HCT116 (cell line): Measurements from ENCODE around the gene CNGA3. TPM values are rescaled to one million over a fixed set of nuclear protein-coding genes. Genes with fewer than 3 reads are reported as not detected.

Source experiments
- ATAC-seq: fragments of 200-7000 bp; cut with Tn5 transposase; 2 replicates; pipeline ENCODE4 v1.9.1; 2020; ENCODE audit warnings: mild to moderate bottlenecking, moderate library complexity
- BruUV-seq: library from RNA; stranded (reverse); fragments of 400-500 nt; replicated peaks from 2 replicates; lab custom pipeline; 2021; lab: Mats Ljungman, UMichigan
- CTCF ChIA-PET: fragments of 300-600 bp; sonication (Branson Sonifier 250); formaldehyde crosslinking; loops from one replicate; lab custom pipeline; 2021; ENCODE audit warnings: antibody characterized with exemption; lab: Charles Lee
- POLR2A ChIA-PET: fragments of 300-600, 350-600 bp; sonication (Branson Sonifier 250); formaldehyde crosslinking; loops from one replicate; lab custom pipeline; 2021; ENCODE audit warnings: antibody characterized with exemption; lab: Charles Lee
- RAD21 ChIA-PET, 2 experiments: fragments of 300-600 bp; sonication (Branson Sonifier 250); formaldehyde crosslinking; loops; one replicate each; lab custom pipeline; 2023; ENCODE audit warnings: low total read pairs in 2 of 2; ENCODE audit not compliant: uncharacterized antibody in 2 of 2, unreplicated experiment in 2 of 2, low non-redundant PET in 1 of 2; lab: Charles Lee
- DNase-seq: peaks from one replicate; pipeline ENCODE4 v3.0.0-alpha.2; 2010; ENCODE audit warnings: low read depth, low spot score
- H2AFZ ChIP-seq: fragments of 200-600 bp; shearing (Covaris generic), sonication (generic); 2 replicates; pipeline ENCODE4 v1.6.1; 2017; ENCODE audit warnings: low read depth, mixed run types, mixed read lengths, antibody characterized with exemption, low read length; ENCODE audit not compliant: poor library complexity, severe bottlenecking
- H3K27ac ChIP-seq: 2 replicates; pipeline ENCODE4 v1.5.1; 2012; ENCODE audit warnings: low read depth, low read length
- H3K27me3 ChIP-seq: fragments of 200-600 bp; sonication (generic); 2 replicates; pipeline ENCODE4 v1.6.1; 2016; ENCODE audit warnings: mixed run types, low read length, mixed read lengths; ENCODE audit not compliant: insufficient read depth
- H3K36me3 ChIP-seq, 2 experiments: fragments of 200-500 bp in 1 of 2; fragments of 200-600 bp in 1 of 2; sonication (Bioruptor generic) in 1 of 2; sonication (generic) in 1 of 2; 2 replicates each; pipeline versions ENCODE4 v1.5.1 to v1.6.1; 2014 to 2016; ENCODE audit warnings: low read length in 2 of 2, inconsistent platforms in 1 of 2, mixed read lengths in 1 of 2, mixed run types in 1 of 2; ENCODE audit not compliant: insufficient read depth in 2 of 2, control insufficient read depth in 1 of 2
- H3K4me1 ChIP-seq, 2 experiments: fragments of 200-600 bp in 1 of 2; sonication (generic) in 1 of 2; 2 replicates each; pipeline versions ENCODE4 v1.5.1 to v1.6.1; 2012 to 2017; ENCODE audit warnings: low read length in 2 of 2, inconsistent platforms in 1 of 2, mild to moderate bottlenecking in 1 of 2, mixed read lengths in 1 of 2, mixed run types in 1 of 2, moderate library complexity in 1 of 2; ENCODE audit not compliant: insufficient read depth in 2 of 2, control insufficient read depth in 1 of 2
- H3K4me2 ChIP-seq: fragments of 200-600 bp; sonication (generic); 2 replicates; pipeline ENCODE4 v1.6.1; 2017; ENCODE audit warnings: mixed run types, low read length, mixed read lengths
- H3K4me3 ChIP-seq, 2 experiments: fragments of 200-600 bp in 1 of 2; sonication (generic) in 1 of 2; replicated peaks in 1 of 2; 2 replicates each; pipeline ENCODE4 v1.5.1; 2011 to 2016; ENCODE audit warnings: low read length in 2 of 2, control low read depth in 1 of 2, low read depth in 1 of 2, mild to moderate bottlenecking in 1 of 2, mixed read lengths in 1 of 2, mixed run types in 1 of 2
- H3K79me2 ChIP-seq: fragments of 200-600 bp; sonication (generic); 2 replicates; pipeline ENCODE4 v1.6.1; 2017; ENCODE audit warnings: mild to moderate bottlenecking, mixed run types, low read length, moderate library complexity, mixed read lengths; ENCODE audit not compliant: insufficient read depth
- H3K9ac ChIP-seq: fragments of 200-600 bp; sonication (generic); 2 replicates; pipeline ENCODE4 v1.6.1; 2016; ENCODE audit warnings: low read length, mixed read lengths
- H3K9me2 ChIP-seq: fragments of 200-600 bp; sonication (generic), shearing (Covaris generic); 2 replicates; pipeline ENCODE4 v1.6.1; 2017; ENCODE audit warnings: mixed run types, mild to moderate bottlenecking, moderate library complexity; ENCODE audit not compliant: insufficient read depth
- H3K9me3 ChIP-seq, 2 experiments: fragments of 200-500 bp in 1 of 2; fragments of 200-600 bp in 1 of 2; sonication (Bioruptor generic) in 1 of 2; sonication (generic) in 1 of 2; 2 replicates each; pipeline ENCODE4 v1.6.1; 2014 to 2017; ENCODE audit warnings: low read length in 2 of 2, mixed read lengths in 2 of 2, inconsistent platforms in 1 of 2, low read depth in 1 of 2, mild to moderate bottlenecking in 1 of 2, mixed run types in 1 of 2, moderate library complexity in 1 of 2; ENCODE audit not compliant: control insufficient read depth in 1 of 2, insufficient read depth in 1 of 2
- H4K20me1 ChIP-seq: fragments of 200-600 bp; sonication (generic), shearing (Covaris generic); 2 replicates; pipeline ENCODE4 v1.6.1; 2017; ENCODE audit warnings: mixed run types, mild to moderate bottlenecking, moderate library complexity; ENCODE audit not compliant: insufficient read depth
- EGR1 ChIP-seq: IDR thresholded peaks from 2 replicates; pipeline ENCODE4 v1.6.1; 2012; ENCODE audit warnings: low read depth
- EZH2phosphoT487 ChIP-seq: fragments of 200-600 bp; IDR thresholded peaks from 2 replicates; pipeline ENCODE4 v1.6.1; 2018; ENCODE audit warnings: antibody characterized with exemption, borderline replicate concordance
- FOSL1 ChIP-seq: IDR thresholded peaks from 2 replicates; pipeline ENCODE4 v1.6.1; 2012; ENCODE audit warnings: low read depth
- RAD21 ChIP-seq: IDR thresholded peaks from 2 replicates; pipeline ENCODE4 v1.6.1; 2012; ENCODE audit warnings: low read depth, mild to moderate bottlenecking
- SIN3A ChIP-seq: IDR thresholded peaks from 2 replicates; pipeline ENCODE4 v1.6.1; 2012; ENCODE audit warnings: low read depth
- SP1 ChIP-seq: IDR thresholded peaks from 2 replicates; pipeline ENCODE4 v1.6.1; 2012; ENCODE audit warnings: low read depth
- ZFX ChIP-seq: fragments of 450-650 bp; IDR thresholded peaks from 2 replicates; pipeline ENCODE4 v1.6.1; 2017
- intact Hi-C: fragments of 100-400 bp; cut with micrococcal nuclease; formaldehyde crosslinking; loops from 2 replicates; pipeline ENCODE4 v1.10.0; 2022
- total RNA-seq: library from RNA; stranded (reverse); gene quantifications from one replicate; pipeline ENCODE4 v1.2.1, GENCODE V29; 2021; ENCODE audit not compliant: unreplicated experiment
- TF ChIP-seq, protein P1 (sequence below): IDR thresholded peaks from 2 replicates; pipeline ENCODE4 v1.6.1; 2011; ENCODE audit warnings: mild to moderate bottlenecking, low read length, moderate library complexity; ENCODE audit not compliant: insufficient replicate concordance; ENCODE audit errors: extremely low read depth
- TF ChIP-seq, protein P2 (sequence below), 3 experiments: fragments of 200-600 bp in 1 of 3; sonication (generic) in 1 of 3; IDR thresholded peaks in 2 of 3; conservative IDR thresholded peaks in 1 of 3; 2 replicates each; pipeline ENCODE4 v1.5.1; 2012 to 2017; ENCODE audit warnings: low read depth in 2 of 3, low read length in 2 of 3, antibody characterized with exemption in 1 of 3, borderline replicate concordance in 1 of 3, control low read depth in 1 of 3, mild to moderate bottlenecking in 1 of 3, mixed read lengths in 1 of 3, mixed run types in 1 of 3, moderate library complexity in 1 of 3; ENCODE audit not compliant: insufficient read depth in 1 of 3
- TF ChIP-seq, protein P3 (sequence below): IDR thresholded peaks from 2 replicates; pipeline ENCODE4 v1.6.1; 2012

The CNGA3 gene
- total RNA-seq, 1 experiment from 2014 or later, result not detected

DNA sequence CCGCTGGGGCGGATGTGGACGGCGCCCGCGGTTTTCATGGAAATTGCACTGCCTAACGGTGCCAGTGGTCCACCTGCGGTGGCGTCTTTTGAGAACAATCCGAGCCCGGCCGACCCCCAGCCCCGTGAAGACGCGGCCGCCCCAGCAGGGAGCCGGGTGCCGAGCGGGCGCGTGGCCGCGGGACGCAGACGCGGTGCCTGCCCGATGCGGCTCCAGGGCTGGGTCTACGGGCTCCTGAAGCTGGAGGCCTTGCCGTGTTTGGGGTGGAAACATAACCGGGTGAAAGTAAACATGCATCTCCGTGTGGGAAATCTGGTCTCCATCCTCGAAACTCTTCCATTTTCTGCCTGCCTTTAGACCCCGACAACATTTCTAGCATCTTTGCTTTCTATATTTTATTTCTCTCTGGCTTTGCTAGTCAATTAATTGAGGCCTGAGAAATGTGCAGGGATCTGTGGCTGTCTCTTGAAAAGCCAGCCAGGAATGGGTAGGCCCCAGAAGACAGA is 99.0 kb downstream of the CNGA3 start:
- CTCF ChIA-PET, result no interaction called here
- H3K79me2 ChIP-seq, result peaks cover 45% of the 10 kb centered on the region

DNA sequence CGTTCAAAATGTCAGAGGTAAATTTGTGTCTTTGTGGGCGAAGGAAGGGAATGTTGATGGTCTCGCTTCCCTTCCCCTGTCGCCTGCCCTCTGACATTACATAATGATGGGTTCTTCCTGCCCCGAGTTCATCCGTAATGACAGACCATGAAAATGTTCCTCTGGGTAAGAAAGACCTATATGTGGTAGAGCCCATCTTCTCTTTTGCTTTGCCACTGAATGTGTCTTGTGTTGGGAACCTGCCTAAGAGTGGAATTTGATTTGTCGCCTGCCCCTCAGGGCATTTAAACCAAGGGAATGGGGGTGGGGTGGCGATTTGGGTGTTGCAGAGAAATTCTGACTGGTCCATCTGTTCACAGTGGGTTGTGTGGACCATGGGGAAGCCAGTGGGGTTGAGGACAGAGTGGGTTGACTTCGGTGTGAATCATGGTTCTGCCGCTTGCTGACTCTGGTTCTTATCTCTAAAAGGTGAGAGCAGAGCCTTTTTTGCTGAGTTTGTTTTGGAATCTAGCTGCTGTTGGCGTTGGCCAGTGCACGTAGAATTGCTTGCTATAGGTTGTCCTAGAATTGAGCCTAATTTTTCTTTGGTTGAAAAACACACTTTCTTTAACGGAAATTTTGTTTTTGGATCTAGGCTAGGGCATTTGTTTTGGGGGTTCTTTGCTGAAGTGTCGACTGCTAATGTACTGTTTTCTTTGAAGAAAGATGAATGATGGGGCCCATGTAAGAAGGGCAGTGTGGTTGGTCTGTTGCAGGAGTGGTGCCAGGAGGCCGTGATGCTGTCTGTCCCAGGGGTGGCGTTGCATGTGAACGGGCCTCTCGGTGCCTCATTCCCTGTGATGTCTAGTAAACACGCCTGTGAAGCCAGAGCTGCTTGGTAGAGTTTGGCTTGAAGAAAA is 99.7 kb downstream of the CNGA3 start:
- H3K79me2 ChIP-seq, result peaks cover 45% of the 10 kb centered on the region
- no peak overlapping the region for H2AFZ ChIP-seq
- peaks cover 5 to 17% of the 10 kb centered on the region in 2 experiments; a peak in 3 of 4 replicates for H3K4me1 ChIP-seq
- H3K27me3 ChIP-seq, result no peaks in the 10 kb centered on the region
- ATAC-seq (no peak), DNase-seq (no peak)
- ChIA-PET CTCF (interaction anchor here (1.1 kb wide), 1 partner anchor 42 kb away, joined by 3 read pairs; no protein-coding TSS in a partner anchor), POLR2A (no interaction called here), RAD21 (no interaction called here)
- intact Hi-C loops, result no loop called here
- no peak overlapping the region for H3K27ac ChIP-seq
- peak overlapping the region; percentile 69 to 71 for H3K4me3 ChIP-seq
- peak overlapping the region; percentile 67 for H3K9ac ChIP-seq
- TSS peak; percentile 52 for BruUV-seq
- H3K4me2 ChIP-seq, result peak overlapping the region; percentile 88
- no peaks in the 10 kb centered on the region for H3K9me3 ChIP-seq
- no peaks in the 10 kb centered on the region for H4K20me1 ChIP-seq
- H3K36me3 ChIP-seq, result no peaks in the 10 kb centered on the region
- H3K9me2 ChIP-seq, result no peaks in the 10 kb centered on the region
- TF ChIP-seq EGR1 (no peak), RAD21 (no peak), FOSL1 (no peak), SP1 (no peak)
- TF ChIP-seq, protein P1, sequence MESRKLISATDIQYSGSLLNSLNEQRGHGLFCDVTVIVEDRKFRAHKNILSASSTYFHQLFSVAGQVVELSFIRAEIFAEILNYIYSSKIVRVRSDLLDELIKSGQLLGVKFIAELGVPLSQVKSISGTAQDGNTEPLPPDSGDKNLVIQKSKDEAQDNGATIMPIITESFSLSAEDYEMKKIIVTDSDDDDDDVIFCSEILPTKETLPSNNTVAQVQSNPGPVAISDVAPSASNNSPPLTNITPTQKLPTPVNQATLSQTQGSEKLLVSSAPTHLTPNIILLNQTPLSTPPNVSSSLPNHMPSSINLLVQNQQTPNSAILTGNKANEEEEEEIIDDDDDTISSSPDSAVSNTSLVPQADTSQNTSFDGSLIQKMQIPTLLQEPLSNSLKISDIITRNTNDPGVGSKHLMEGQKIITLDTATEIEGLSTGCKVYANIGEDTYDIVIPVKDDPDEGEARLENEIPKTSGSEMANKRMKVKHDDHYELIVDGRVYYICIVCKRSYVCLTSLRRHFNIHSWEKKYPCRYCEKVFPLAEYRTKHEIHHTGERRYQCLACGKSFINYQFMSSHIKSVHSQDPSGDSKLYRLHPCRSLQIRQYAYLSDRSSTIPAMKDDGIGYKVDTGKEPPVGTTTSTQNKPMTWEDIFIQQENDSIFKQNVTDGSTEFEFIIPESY, result no peak
- TF ChIP-seq, protein P2, sequence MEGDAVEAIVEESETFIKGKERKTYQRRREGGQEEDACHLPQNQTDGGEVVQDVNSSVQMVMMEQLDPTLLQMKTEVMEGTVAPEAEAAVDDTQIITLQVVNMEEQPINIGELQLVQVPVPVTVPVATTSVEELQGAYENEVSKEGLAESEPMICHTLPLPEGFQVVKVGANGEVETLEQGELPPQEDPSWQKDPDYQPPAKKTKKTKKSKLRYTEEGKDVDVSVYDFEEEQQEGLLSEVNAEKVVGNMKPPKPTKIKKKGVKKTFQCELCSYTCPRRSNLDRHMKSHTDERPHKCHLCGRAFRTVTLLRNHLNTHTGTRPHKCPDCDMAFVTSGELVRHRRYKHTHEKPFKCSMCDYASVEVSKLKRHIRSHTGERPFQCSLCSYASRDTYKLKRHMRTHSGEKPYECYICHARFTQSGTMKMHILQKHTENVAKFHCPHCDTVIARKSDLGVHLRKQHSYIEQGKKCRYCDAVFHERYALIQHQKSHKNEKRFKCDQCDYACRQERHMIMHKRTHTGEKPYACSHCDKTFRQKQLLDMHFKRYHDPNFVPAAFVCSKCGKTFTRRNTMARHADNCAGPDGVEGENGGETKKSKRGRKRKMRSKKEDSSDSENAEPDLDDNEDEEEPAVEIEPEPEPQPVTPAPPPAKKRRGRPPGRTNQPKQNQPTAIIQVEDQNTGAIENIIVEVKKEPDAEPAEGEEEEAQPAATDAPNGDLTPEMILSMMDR (IDR thresholded peaks at IDR 0.05 in 2 of 3, conservative IDR thresholded peaks at IDR 0.05 in 1 of 3; ENCODE audit: borderline replicate concordance in 1 of 3, insufficient read depth in 1 of 3, low read depth in 2 of 3, low read length in 2 of 3), result no peak
- TF ChIP-seq, protein P3, sequence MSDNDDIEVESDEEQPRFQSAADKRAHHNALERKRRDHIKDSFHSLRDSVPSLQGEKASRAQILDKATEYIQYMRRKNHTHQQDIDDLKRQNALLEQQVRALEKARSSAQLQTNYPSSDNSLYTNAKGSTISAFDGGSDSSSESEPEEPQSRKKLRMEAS, result no peak

More for the DNA sequence above, 99.0 kb downstream of the CNGA3 start:
- Histone ChIP-seq H3K9me2 (no peaks in the 10 kb centered on the region), H3K4me2 (peak overlapping the region; percentile 88), H3K4me1 (peaks cover 5 to 17% of the 10 kb centered on the region in 2 experiments; a peak in 3 of 4 replicates), H3K27me3 (no peaks in the 10 kb centered on the region), H3K27ac (peak overlapping the region; percentile 51; the same call in 1 of the 2 replicates), H3K9me3 (no peaks in the 10 kb centered on the region), H2AFZ (no peak overlapping the region), H3K36me3 (no peaks in the 10 kb centered on the region), H4K20me1 (no peaks in the 10 kb centered on the region), H3K4me3 (peak overlapping the region; percentile 69 to 71), H3K9ac (peak overlapping the region; percentile 67)
- RAD21 ChIA-PET, result no interaction called here
- intact Hi-C loops, result no loop called here
- DNase-seq (no peak), ATAC-seq (peak; percentile 54; the same call in 1 of the 2 replicates)
- no TSS peak for BruUV-seq
- no peak for TF ChIP-seq FOSL1
- TF ChIP-seq ZFX, result peak; percentile 64; the same call in 1 of the 2 replicates
- TF ChIP-seq SIN3A, result no peak
- TF ChIP-seq EZH2phosphoT487, result no peak
- POLR2A ChIA-PET, result no interaction called here
